NCI-H774 (cell line): Measurements from ENCODE around the gene GNG12.

Experiments
- DNase-seq: peaks from one replicate; lab custom pipeline; 2025; lab: John Stamatoyannopoulos, UW

Gene GNG12

DNA sequence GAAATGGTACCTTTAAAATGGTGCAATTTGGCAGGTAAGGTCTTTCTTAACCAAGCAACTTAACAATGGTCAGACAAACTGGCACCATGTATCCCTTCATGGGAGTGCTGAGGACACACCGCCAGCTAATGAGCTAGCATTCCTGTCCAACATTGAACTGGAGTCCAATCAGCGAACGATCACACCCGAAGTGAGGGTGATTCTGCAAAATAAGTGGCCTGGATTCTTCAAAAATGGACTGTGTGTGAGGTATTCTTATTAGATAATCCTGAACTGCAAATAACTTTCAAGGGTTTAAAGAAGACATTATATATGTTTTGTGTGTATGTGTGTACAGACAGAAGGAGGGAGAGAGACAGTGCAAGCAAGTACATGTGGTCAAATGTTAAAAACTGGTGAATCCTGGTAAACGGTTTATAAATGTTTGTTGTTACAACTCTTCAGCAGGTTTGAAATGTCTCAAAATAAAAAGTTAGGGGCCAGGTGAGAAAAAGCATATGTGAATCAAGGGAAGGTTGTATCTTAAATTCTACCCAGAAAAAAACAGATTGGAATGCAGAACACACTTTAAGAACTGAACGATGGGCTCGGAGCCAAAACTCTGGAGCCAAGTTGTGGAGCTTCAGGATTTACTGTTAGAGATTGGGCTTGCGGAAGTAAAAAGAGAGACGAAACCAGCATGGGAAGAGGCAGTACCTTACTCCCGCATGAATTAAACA, 127.4 kb downstream of the GNG12 start:
- DNase-seq: no peak

DNA sequence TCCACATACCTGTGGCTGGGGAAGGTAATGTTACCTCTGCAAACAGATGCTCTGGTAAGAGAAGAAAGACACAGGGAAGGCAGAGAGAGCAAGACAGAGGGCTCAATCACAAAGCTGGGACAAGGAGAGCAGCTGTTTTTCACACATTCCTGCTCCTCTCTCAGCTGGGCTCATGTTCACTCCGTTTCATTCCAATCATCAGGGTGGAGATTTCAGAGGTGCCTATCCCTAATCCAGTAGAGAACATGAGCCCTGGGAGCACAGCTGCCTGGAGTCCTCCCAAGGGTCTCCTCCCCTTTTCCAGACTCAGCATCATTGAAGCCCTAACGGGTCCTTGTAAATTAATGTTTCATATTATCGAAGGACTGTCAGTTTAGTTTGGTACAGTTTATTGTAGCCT, 128.9 kb downstream of the GNG12 start:
- DNase-seq: no peak

DNA sequence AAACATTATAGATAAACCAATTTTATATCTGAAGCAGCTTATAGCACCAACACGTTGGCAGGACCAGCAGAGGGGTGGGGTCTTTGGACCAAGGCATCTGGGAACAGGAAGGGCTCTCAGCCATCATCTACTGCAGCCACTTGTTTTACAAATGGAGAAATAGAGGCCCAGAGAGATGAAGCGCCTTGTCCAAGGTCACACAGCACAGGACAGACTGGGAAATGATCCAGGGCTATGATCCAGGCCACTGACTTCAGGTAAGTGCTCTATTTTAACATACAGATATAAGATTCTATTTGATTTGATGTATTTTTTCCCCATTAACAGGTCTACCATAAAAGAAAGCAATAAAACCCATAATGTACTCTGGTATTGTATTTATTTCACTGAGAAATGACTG, 131.4 kb downstream of the GNG12 start:
- no peak for DNase-seq

DNA sequence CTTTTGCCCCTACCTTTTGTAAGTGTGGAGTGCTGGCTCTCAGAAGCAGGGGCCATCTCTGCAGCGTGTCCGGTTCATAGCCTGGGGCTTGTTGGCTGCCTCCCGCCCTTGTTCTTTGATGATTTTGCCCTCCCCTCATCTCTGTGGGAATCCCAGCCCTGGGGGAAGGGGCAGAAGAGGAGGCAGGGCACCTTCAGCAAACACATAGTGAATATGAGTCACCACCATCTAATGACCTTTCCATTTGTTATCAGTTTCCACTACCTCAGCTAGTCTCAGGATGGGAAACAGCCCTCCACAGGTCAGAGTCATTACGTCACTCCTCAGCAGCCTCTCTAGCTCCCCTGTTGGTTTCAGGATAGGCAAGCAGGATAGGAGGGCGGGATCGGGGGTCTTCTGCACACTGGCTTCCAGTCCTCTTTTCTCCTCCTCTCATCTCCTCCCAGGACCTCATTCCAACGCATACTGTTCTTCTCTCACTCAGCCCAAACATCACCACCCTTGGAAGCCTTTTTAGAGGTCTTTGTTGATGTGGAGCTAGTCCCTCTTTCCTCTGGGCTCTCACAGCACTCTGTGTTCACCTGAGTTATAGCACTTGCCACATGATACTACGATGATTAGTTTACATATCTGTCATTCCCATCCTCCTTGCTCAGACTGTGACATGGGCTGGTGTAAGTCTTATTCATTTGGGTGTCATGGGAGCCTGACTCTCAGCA, 132.4 kb downstream of the GNG12 start:
- DNase-seq: no peak

DNA sequence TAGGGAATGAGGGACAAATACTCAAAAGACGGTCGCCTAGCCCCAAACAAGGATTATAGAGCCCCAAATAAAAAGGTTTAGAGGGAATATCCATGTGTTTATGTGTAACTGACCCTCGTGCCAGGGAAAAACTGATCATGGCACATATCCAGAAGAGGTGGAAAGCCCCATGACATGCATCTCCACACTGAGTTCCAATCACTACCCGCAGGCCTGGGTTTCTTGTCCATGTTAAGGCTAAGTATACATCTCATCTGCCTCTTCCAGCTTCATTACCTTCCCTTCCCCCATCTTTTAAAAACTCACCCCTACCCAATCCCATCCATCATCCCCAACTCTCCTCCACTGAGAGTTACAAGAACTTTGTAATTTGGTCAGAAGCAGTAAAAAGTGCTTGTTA, 133.0 kb downstream of the GNG12 start:
- no peak for DNase-seq

DNA sequence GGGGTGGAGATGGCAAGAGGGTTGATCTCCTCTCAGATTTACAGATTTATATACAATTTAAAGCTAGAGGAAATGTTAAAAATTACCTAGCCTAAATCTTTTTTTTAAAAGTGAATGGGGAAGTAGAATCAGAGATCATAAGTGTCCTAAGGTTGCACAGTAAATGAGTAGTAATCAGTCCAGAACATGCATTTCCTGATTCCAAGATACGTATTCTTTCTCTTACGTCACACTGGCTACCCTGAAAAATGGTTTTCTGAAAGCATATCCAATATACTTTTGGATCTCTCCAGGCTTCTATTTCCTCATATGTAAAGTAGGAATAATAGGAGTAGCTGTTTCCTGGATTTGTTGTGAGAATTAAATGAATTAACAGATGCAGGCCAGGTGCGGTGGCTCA, 136.6 kb downstream of the GNG12 start:
- DNase-seq: no peak

DNA sequence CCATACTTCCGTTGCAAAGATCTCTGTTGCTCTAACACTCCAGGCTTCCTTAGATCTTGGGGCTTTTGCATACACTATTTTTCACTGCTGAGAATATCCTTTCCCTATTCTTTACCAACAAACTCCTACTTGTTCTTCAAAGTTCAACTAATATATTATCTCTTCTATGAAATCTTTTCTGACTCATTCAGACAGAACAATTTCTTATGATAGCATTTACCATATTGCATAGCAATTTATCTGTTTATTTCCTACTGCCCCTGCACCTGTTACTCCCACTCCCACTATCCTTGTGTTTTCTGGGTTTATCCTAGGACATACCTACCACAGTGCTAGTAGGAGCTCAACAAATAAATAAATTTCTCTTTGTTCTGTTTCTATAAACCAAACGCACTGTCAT, 137.3 kb downstream of the GNG12 start:
- DNase-seq: no peak

DNA sequence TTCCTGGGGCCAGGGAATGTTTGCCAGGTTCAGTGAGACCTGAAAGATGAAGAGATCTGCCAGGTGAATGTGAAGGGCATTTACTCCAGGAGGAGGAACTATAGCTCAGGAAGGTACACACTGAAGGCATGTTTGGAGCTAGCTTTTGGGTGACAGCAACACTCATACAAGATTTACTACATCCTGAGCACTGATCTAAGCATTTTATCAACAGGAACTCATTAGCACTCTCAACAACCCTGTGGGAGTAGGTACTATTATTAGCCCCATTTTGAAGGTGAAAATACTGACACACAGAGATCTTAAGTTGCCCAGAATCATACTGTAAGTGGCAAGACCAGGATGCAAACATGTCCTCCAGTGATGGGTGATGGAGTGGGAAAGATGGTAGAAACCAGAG, 141.6 kb downstream of the GNG12 start:
- DNase-seq: no peak

DNA sequence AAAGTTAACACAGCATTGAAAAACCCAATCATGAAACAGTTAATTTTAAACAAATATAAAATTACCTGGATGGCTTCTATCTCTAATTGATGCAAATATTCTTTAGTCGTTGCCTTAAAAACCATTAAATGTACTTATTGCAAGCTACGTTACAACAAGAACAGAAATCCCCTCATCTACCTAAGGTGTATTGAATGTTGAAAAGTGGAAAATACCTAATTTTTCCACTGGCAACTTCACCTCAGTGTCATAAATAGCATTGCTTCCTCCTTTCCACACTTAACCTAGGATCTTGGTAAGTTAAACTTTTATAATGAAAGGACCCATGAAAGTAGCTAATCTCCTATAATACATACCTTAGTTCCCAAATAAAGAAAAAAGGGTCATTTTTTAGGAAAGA, 142.9 kb downstream of the GNG12 start:
- no peak for DNase-seq

DNA sequence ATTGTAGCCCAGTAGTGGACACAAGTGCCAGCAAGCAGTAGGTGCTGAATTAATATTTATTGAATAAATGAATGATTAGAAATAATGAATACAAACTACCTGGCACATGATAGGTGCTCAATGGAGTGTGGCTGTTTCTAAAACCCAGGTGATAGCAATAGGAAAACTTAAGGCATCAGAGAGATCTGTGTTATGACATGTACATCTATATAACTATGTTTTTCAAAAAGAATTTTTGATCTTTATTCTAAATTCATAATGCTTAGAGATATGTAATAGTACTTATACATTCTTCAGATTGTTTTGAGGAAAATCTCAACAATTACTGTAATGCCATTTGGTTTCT, 143.3 kb downstream of the GNG12 start:
- no peak for DNase-seq

DNA sequence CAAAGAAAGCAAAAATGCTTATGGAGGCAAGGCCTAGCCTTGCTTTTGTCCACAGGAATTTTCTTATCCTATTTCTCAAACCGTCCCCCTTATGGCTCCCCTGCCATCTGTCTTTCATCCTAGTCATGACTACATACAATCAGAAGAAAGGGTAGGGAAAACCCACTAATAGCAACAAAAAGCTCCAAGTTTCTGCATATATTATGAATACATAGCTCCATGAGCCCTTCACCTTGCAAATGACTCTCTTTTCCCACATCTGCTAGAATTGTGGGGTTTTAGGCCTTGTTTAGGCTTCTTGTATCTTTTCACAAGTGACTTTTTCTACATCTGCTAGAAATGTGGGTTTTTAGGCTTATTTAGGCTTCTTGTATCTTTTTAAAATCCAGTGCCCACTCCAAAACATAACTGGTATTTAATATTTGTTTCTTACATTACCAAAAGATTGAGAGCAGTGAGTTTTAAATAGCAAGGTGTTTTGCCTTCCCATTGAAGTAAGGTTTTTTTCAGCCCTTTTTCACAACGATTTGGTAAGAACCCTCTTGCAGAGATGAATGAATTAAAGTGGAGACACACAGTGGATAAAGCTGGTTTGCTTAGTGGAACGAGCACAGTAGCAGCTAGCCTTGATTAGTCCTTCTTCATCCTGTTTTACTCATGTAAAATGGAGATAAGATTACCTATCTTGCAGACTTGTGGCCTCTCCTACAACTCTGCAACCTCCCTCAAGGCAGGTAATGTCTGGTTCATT, 143.8 kb downstream of the GNG12 start:
- no peak for DNase-seq

DNA sequence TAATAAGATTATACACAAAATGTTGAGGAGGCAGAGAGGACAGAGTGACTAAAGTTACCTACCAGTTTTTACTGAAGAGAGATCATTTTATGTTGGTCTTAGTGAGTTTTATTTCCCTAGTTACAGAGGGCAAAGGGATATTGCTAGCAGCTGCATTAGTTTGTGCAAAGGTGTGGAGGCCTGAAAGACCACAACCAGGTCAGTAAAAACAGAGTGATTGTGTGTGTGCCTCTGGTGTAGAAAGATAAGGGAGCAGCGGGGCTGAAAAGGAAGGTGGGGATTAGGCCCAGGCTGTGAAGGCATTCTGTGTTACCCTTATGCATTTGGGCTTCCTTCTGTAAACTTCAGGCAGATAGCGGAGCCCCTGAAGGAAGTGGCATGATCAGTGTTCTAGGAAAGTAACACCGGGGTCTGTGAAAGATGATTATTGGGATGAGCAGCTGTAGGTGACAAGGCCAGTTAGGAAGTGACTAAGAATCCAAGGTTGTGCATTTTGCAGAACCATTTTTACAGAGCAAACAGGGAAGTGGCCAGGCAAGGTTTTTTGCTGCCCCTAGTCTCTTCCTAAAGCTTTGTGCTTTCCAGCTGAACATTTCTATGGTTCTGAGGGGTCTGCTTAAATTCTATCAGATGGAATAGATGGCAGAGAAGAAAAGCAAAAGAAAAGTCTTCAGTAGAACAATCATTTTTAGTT, 144.6 kb downstream of the GNG12 start:
- DNase-seq: no peak

DNA sequence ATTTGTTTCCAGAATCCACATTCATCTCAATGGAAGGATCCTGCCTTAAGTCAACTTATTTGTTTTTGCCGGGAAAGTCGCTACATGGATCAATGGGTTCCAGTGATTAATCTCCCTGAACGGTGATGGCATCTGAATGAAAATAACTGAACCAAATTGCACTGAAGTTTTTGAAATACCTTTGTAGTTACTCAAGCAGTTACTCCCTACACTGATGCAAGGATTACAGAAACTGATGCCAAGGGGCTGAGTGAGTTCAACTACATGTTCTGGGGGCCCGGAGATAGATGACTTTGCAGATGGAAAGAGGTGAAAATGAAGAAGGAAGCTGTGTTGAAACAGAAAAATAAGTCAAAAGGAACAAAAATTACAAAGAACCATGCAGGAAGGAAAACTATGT, 145.6 kb downstream of the GNG12 start:
- no peak for DNase-seq

DNA sequence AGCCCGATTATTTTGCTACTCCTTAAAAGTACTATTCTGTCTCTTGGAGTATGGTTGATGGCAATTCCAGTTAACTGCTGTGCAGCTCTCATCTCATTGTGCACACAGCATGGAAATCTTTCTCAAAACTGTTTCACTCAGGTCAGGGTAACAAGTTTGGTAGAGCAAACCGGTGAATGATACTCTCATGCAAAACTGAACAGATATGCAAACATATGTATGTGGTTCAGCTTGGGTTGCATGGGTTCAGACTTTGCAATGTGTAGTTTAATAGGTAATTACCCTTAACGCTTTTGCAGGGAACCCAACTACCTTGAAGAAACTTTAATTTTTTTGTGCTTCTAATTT, 146.1 kb downstream of the GNG12 start:
- no peak for DNase-seq

DNA sequence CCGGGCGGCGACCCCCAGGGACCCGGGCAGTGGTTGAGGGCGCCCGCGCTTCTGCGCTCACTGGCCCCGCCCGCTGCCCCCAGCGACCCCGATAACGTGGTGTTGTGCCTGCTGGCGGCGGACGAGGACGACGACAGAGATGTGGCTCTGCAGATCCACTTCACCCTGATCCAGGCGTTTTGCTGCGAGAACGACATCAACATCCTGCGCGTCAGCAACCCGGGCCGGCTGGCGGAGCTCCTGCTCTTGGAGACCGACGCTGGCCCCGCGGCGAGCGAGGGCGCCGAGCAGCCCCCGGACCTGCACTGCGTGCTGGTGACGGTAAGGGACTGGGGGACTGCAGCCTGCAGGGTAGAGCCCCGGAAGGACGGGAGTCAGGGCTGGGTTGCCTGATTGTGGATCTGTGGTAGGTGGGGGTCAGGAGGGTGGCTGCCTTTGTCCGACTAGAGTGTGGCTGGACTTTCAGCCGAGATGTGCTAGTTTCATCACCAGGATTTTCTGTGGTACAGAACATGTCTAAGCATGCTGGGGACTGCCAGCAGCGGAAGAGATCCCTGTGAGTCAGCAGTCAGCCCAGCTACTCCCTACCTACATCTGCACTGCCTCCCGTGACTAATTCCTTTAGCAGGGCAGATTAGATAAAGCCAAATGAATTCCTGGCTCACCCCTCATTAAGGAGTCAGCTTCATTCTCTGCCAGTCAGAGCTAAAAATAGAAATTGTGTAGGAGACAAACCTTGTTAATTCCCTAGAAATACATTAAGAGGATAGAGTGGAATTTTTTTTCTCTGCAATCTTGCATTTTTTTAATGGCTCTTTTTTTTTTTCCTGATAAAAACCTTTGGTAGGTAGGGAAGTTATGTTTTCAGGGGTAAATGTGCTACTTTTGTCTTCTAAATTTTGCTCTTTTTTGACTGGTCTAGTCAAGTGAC, 146.7 kb downstream of the GNG12 start:
- DNase-seq: peak; percentile 31

DNA sequence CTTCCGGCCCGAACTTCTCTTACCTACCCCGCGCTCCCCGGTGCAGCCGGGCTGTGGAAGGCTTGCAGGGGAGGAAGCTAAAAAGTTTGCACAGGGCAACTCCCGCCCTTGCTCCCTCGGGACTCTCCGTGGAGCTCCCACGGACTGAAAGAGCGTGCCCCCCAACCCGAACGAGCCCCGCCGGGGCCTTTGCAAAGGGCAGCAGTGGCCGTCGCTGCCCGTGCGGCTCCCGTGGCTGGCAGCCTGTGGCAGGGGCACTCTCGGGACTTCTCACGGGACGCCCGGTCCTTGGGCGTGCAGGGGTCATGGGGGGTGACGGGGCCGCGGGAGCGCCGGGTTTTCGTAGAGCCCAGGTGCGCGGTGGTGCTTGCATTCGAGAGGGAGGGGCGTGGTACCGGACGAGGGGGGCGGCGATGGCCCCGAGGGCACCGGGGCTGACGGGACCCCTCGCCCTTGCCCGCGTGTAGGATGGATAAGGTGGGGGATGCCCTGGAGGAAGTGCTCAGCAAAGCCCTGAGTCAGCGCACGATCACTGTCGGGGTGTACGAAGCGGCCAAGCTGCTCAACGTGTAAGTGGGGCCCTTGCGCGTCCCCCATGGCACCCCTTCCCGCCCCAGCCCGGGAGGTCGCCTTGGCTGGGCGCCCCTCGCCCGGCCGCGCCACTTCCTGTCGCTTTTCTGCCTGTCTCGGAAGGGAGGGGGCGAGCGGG, 147.6 kb downstream of the GNG12 start:
- peak; percentile 16 for DNase-seq

DNA sequence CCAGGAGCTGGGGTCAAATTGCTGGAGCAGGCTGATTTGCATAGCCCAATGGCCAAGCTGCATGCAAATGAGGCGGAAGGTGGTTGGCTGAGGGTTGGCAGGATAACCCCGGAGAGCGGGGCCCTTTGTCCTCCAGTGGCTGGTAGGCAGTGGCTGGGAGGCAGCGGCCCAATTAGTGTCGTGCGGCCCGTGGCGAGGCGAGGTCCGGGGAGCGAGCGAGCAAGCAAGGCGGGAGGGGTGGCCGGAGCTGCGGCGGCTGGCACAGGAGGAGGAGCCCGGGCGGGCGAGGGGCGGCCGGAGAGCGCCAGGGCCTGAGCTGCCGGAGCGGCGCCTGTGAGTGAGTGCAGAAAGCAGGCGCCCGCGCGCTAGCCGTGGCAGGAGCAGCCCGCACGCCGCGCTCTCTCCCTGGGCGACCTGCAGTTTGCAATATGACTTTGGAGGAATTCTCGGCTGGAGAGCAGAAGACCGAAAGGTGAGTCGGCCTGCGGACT, 148.2 kb downstream of the GNG12 start, which contains the start of gene GADD45A:
GADD45A (plus strand) TSS at position 135 of the 491 bp plus-strand sequence; CDS start at position 429, 294 bp downstream.
- DNase-seq: peak; percentile 98

DNA sequence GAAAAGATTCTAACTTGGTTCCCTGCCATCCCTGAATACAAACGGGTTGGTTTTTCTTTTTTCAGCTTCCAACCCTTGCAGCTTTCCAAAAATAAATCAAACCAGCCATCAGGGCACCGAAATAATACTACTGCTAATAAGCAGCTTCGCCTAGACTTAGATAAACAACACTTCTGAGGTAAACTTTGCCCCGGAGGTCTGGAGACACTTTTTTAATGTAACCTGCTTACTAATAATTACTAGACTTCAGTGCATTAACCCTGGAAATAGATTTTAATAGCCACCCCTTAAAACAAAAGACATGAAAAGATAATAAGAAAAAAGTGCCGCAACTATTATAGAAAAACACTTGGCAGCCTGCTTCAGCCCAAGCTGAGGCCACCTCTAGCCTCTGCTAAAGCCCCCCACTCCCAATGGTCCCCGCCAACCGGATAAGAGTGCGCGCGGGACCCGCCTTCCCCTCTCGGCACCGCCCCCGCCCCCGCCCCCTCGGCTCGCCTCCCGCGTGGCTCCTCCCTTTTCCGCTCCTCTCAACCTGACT, 148.7 kb downstream of the GNG12 start:
- no peak for DNase-seq

DNA sequence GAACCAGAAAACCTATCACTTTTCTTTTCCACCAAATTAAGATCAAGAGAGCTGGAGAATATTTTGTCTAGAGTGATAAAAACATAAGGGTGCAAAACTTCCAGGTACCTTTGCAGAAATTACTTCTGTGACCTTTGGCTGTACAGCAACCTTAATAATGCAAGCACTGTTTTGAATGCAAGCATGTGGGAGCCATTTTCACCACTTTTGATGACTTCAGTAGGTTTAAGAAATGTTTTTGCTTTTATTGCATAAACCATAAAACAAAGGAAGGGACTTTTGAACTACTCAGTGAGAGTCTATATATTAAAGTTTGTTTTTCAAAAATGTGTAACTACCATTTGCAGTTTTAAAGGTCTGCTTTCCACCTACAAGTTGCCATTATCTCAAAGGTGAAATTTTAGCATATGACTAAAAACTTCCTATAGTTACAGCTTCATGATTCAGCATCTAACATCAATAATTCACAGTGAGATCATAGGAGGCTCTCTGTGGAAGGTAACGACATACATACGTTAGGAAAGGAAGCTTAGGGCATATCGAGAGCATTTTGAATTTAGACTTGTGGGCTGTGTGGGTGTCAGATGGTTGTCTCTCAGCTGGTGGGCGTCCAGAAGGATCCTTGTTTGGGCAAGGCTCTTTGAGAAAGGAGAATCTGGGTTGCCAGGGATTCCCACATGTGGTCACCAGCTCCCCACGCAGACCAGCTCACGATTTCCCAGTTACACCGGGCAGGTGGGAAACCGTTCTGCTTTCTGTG, 149.3 kb downstream of the GNG12 start:
- no peak for DNase-seq

DNA sequence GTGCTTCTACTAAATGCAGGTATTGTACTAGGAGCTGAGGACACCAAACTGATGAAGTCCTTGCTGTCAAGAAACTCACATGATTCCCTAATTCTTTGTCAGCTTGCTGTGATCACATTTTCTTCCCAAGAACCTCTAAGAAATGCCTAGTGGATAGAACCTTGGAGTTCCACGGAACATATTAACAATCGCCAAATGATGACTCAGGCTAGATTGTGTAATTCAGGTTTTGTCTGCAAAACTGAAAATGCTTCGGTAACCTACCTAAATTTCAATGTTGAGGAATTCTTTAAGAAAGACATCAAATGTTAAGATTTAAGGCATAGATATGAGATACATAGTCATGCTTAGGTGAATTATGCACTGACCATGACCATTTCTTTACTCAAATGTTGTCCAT, 150.0 kb downstream of the GNG12 start:
- no peak for DNase-seq
